HepG2 (cell line): Measurements from ENCODE around the gene RGS10. TPM values are rescaled to one million over a fixed set of nuclear protein-coding genes. Genes with fewer than 3 reads are reported as not detected.

Experiments used
- ATAC-seq: fragments of 200-7000 bp; cut with Tn5 transposase; 3 replicates; pipeline ENCODE4 v1.9.1; 2020; ENCODE audit warnings: mild to moderate bottlenecking, moderate library complexity
- BruUV-seq: library from RNA; stranded (reverse); fragments of 400-500 nt; replicated peaks from 2 replicates; lab custom pipeline; 2021; lab: Mats Ljungman, UMichigan
- CTCF ChIA-PET: fragments of 300-600 bp; formaldehyde crosslinking; extraction: SDS; loops from one replicate; lab custom pipeline; 2021; ENCODE audit warnings: low total read pairs, inconsistent platforms, low intra/inter-chr PET ratio; lab: Yijun Ruan, JAX
- POLR2A ChIA-PET: fragments of 350-600 bp; sonication (Branson Sonifier 250); formaldehyde crosslinking; loops from one replicate; lab custom pipeline; 2020; ENCODE audit warnings: antibody characterized with exemption, inconsistent platforms; lab: Yijun Ruan, JAX
- DNase-seq: peaks from one replicate; pipeline ENCODE4 v3.0.0-alpha.2; 2015; ENCODE audit warnings: low spot score
- FAIRE-seq: peaks from 3 replicates; lab custom pipeline; 2011; peaks lifted over from hg19 to GRCh38; lab: Jason Lieb, UNC
- H2AFZ ChIP-seq: one replicate; pipeline ENCODE4 v1.6.1; 2011; ENCODE audit warnings: low read length, inconsistent platforms
- H3K27ac ChIP-seq: fragments of 300-600 bp; 3 replicates; pipeline ENCODE4 v1.8.0; 2011; ENCODE audit warnings: mixed run types, mild to moderate bottlenecking, mixed read lengths, low read length, inconsistent platforms; ENCODE audit not compliant: insufficient read depth; ENCODE audit errors: extremely low read length
- H3K27me3 ChIP-seq, 2 experiments: fragments of 200-600 bp in 1 of 2; 2 replicates in 1 of 2; 3 replicates in 1 of 2; pipeline versions ENCODE4 v1.6.0 to v1.8.0; 2011; ENCODE audit warnings: low read length in 2 of 2, mild to moderate bottlenecking in 2 of 2, moderate library complexity in 2 of 2, inconsistent platforms in 1 of 2; ENCODE audit not compliant: insufficient read depth in 2 of 2, control insufficient read depth in 1 of 2
- H3K36me3 ChIP-seq, 2 experiments: fragments of 200-600 bp in 1 of 2; replicated peaks in 1 of 2; 2 replicates in 1 of 2; 3 replicates in 1 of 2; pipeline versions ENCODE4 v1.5.1 to v1.8.0; 2011; ENCODE audit warnings: low read length in 2 of 2, inconsistent platforms in 1 of 2; ENCODE audit not compliant: insufficient read depth in 2 of 2, control insufficient read depth in 1 of 2
- H3K4me1 ChIP-seq: 2 replicates; pipeline ENCODE4 v1.5.1; 2012; ENCODE audit warnings: low read length, inconsistent platforms; ENCODE audit not compliant: insufficient read depth
- H3K4me2 ChIP-seq: 2 replicates; pipeline ENCODE4 v1.6.0; 2011; ENCODE audit warnings: low read depth, low read length, inconsistent platforms
- H3K4me3 ChIP-seq, 3 experiments: fragments of 200-600 bp in 1 of 3; sonication (generic), shearing (Covaris generic) in 1 of 3; replicated peaks in 1 of 3; 2 replicates each; pipeline ENCODE4 v1.5.1; 2011 to 2016; ENCODE audit warnings: low read length in 3 of 3, inconsistent platforms in 2 of 3, low read depth in 2 of 3, mild to moderate bottlenecking in 2 of 3, control low read depth in 1 of 3, mixed read lengths in 1 of 3; ENCODE audit not compliant: insufficient read depth in 1 of 3
- H3K79me2 ChIP-seq: one replicate; pipeline ENCODE4 v1.6.1; 2011; ENCODE audit warnings: low read length, inconsistent platforms; ENCODE audit not compliant: insufficient read depth
- H3K9ac ChIP-seq: 2 replicates; pipeline ENCODE4 v1.6.0; 2011; ENCODE audit warnings: mild to moderate bottlenecking, low read depth, low read length, inconsistent platforms; ENCODE audit not compliant: insufficient read depth
- H3K9me3 ChIP-seq: 2 replicates; pipeline ENCODE4 v1.5.1; 2012; ENCODE audit warnings: mild to moderate bottlenecking, low read length
- H4K20me1 ChIP-seq: 2 replicates; pipeline ENCODE4 v1.6.0; 2011; ENCODE audit warnings: inconsistent platforms, mild to moderate bottlenecking, low read length, moderate library complexity; ENCODE audit not compliant: insufficient read depth
- ARID2 ChIP-seq: sonication (generic); formaldehyde crosslinking; IDR thresholded peaks from 2 replicates; pipeline ENCODE4 v1.8.1; 2022; ENCODE audit warnings: mild to moderate bottlenecking, missing genetic modification reagents, borderline replicate concordance
- PITX1 ChIP-seq: sonication (generic); formaldehyde crosslinking; IDR thresholded peaks from 2 replicates; pipeline ENCODE4 v1.5.1; 2020; ENCODE audit warnings: mild to moderate bottlenecking, missing genetic modification reagents
- RFX3 ChIP-seq: IDR thresholded peaks from 2 replicates; pipeline ENCODE4 v1.6.1; 2016; ENCODE audit warnings: missing biosample characterization, missing genetic modification reagents
- ZKSCAN1 ChIP-seq: fragments of 150-350 bp; IDR thresholded peaks from 2 replicates; pipeline ENCODE4 v1.6.1; 2014; ENCODE audit warnings: low read length
- ZNF138 ChIP-seq: sonication (generic); formaldehyde crosslinking; IDR thresholded peaks from 2 replicates; pipeline ENCODE4 v1.5.0; 2020; ENCODE audit warnings: mild to moderate bottlenecking, low read depth, missing genetic modification reagents
- ZNF496 ChIP-seq: sonication (generic); formaldehyde crosslinking; IDR thresholded peaks from 2 replicates; pipeline ENCODE4 v1.8.1; 2023; ENCODE audit warnings: mild to moderate bottlenecking, moderate library complexity, missing genetic modification reagents; ENCODE audit not compliant: insufficient replicate concordance
- ZNF546 ChIP-seq: sonication (generic); formaldehyde crosslinking; conservative IDR thresholded peaks from 2 replicates; pipeline ENCODE4 v1.8.1; 2023; ENCODE audit warnings: mild to moderate bottlenecking, missing genetic modification reagents
- ZNF619 ChIP-seq: sonication (generic); formaldehyde crosslinking; IDR thresholded peaks from 2 replicates; pipeline ENCODE4 v1.4.0; 2020; ENCODE audit warnings: mild to moderate bottlenecking, missing genetic modification reagents
- ZNF737 ChIP-seq: sonication (generic); formaldehyde crosslinking; IDR thresholded peaks from 2 replicates; pipeline ENCODE4 v1.5.0; 2020; ENCODE audit warnings: missing genetic modification reagents, mild to moderate bottlenecking, borderline replicate concordance
- ZNF766 ChIP-seq: sonication (generic); formaldehyde crosslinking; IDR thresholded peaks from 2 replicates; pipeline ENCODE4 v1.5.0; 2020; ENCODE audit warnings: missing genetic modification reagents, borderline replicate concordance
- ZSCAN25 ChIP-seq: sonication (generic); formaldehyde crosslinking; IDR thresholded peaks from 2 replicates; pipeline ENCODE4 v1.8.0; 2022; ENCODE audit warnings: mild to moderate bottlenecking, missing genetic modification reagents
- WGBS: methylation state at CpG from one replicate; pipeline ENCODE4 v1.1.6; 2017; ENCODE audit warnings: low lambda C conversion rate; 5-methylcytosine and 5-hydroxymethylcytosine counted together
- in situ Hi-C: cut with HindIII; loops from 2 replicates; pipeline ENCODE4 v1.10.0; 2017; ENCODE audit warnings: low pct_unique_long_range_greater_than_20kb; ENCODE audit not compliant: extremely low pct_ligation_motif_present
- intact Hi-C: fragments of 100-400 bp; cut with micrococcal nuclease; formaldehyde crosslinking; loops from one replicate; pipeline ENCODE4 v1.10.0; 2022; ENCODE audit not compliant: unreplicated experiment
- polyA plus RNA-seq, 8 experiments: library from polyadenylated mRNA; depleted of rRNA in 3 of 8; stranded (reverse) in 7 of 8; unstranded in 1 of 8; fragments of >200 nt; fragmentation: Illumina TruSeq in 4 of 8; extraction: Trizol in 4 of 8; gene quantifications; 2 replicates each; pipeline versions ENCODE4 v1.2.1 to v1.2.3, GENCODE V29; 2011 to 2016; ENCODE audit warnings: low read depth in 4 of 8, missing spikeins in 1 of 8, mixed read lengths in 1 of 8; ENCODE audit not compliant: insufficient read depth in 1 of 8
- total RNA-seq, 5 experiments: library from RNA; depleted of rRNA; stranded (reverse); fragments of >200 nt; fragmentation: Illumina TruSeq; extraction: Trizol; gene quantifications; 2 replicates each; pipeline ENCODE4 v1.2.3, GENCODE V29; 2016; ENCODE audit warnings: low read depth in 1 of 5
- TF ChIP-seq, protein P1 (sequence below): sonication (generic); formaldehyde crosslinking; IDR thresholded peaks from 2 replicates; pipeline ENCODE4 v1.4.0; 2020; ENCODE audit warnings: missing genetic modification reagents
- TF ChIP-seq, protein P2 (sequence below): sonication (generic); formaldehyde crosslinking; IDR thresholded peaks from 2 replicates; pipeline ENCODE4 v1.4.0; 2020; ENCODE audit warnings: missing genetic modification reagents
- TF ChIP-seq, protein P3 (sequence below): sonication (generic); formaldehyde crosslinking; IDR thresholded peaks from 2 replicates; pipeline ENCODE4 v1.8.0; 2023; ENCODE audit warnings: mild to moderate bottlenecking, missing genetic modification reagents

Gene RGS10
- total and polyA plus RNA-seq, 2 of the 13 experiments (the other 11 are each of a cell fraction or from before 2014, with no cell fraction given): 1.7 to 5.1 TPM

DNA sequence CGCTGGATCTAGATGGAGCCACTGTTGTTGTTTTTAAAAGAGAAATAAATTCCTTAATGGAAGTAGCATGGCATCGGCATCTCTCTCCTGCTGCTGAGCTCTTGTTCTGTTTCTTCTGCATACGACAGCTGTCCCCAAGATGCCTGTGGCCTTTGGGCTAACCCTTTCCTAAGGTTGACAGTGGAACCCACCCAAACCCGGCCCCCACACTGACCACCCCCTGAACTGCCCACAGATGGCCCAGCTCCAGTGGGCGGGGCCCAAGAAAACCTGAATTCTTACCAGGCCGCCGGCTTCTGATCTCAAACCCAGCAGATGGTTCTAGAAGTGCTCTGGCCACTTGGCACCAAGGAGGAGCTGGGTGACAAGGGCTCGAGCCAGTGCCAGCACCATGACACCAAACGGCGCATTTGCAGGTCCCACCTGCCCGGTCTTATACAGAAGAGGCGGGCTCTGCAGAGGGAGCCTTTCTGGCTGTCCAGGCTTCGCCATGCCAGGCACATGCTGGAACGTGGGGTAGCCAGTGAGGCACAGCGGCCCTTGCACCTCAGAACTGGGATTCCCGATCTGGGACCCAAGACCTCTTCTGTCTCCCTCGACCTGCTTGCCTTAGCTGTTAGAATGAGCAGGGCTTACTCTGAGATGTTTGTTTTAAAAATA, 82.7 kb downstream of the RGS10 start:
- FAIRE-seq (no peak), ATAC-seq (no peak), DNase-seq (no peak)
- Histone ChIP-seq H4K20me1 (no peaks in the 10 kb centered on the region), H3K27me3 (no peaks in the 10 kb centered on the region; a peak in 1 of 5 replicates), H2AFZ (no peak overlapping the region), H3K4me3 (no peak overlapping the region), H3K4me1 (peaks cover 12% of the 10 kb centered on the region), H3K9ac (no peak overlapping the region), H3K27ac (no peak overlapping the region), H3K4me2 (no peak overlapping the region), H3K79me2 (no peaks in the 10 kb centered on the region), H3K9me3 (no peaks in the 10 kb centered on the region), H3K36me3 (no peaks in the 10 kb centered on the region)
- ChIA-PET POLR2A (no interaction called here), CTCF (no interaction called here)
- BruUV-seq: no TSS peak
- intact Hi-C loops: no loop called here
- TF ChIP-seq RFX3: no peak
- no peak for TF ChIP-seq ZNF138 (CRISPR knock-in tag)
- no peak for TF ChIP-seq ZNF496
- TF ChIP-seq, protein P1, sequence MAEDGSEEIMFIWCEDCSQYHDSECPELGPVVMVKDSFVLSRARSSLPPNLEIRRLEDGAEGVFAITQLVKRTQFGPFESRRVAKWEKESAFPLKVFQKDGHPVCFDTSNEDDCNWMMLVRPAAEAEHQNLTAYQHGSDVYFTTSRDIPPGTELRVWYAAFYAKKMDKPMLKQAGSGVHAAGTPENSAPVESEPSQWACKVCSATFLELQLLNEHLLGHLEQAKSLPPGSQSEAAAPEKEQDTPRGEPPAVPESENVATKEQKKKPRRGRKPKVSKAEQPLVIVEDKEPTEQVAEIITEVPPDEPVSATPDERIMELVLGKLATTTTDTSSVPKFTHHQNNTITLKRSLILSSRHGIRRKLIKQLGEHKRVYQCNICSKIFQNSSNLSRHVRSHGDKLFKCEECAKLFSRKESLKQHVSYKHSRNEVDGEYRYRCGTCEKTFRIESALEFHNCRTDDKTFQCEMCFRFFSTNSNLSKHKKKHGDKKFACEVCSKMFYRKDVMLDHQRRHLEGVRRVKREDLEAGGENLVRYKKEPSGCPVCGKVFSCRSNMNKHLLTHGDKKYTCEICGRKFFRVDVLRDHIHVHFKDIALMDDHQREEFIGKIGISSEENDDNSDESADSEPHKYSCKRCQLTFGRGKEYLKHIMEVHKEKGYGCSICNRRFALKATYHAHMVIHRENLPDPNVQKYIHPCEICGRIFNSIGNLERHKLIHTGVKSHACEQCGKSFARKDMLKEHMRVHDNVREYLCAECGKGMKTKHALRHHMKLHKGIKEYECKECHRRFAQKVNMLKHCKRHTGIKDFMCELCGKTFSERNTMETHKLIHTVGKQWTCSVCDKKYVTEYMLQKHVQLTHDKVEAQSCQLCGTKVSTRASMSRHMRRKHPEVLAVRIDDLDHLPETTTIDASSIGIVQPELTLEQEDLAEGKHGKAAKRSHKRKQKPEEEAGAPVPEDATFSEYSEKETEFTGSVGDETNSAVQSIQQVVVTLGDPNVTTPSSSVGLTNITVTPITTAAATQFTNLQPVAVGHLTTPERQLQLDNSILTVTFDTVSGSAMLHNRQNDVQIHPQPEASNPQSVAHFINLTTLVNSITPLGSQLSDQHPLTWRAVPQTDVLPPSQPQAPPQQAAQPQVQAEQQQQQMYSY (CRISPR knock-in tag): no peak
- no peak for TF ChIP-seq ZNF737
- TF ChIP-seq ZKSCAN1: no peak
- no peak for TF ChIP-seq ZNF766 (CRISPR knock-in tag)
- TF ChIP-seq ZSCAN25 (CRISPR knock-in tag): no peak
- no peak for TF ChIP-seq ZNF619 (CRISPR knock-in tag)
- TF ChIP-seq, protein P2, sequence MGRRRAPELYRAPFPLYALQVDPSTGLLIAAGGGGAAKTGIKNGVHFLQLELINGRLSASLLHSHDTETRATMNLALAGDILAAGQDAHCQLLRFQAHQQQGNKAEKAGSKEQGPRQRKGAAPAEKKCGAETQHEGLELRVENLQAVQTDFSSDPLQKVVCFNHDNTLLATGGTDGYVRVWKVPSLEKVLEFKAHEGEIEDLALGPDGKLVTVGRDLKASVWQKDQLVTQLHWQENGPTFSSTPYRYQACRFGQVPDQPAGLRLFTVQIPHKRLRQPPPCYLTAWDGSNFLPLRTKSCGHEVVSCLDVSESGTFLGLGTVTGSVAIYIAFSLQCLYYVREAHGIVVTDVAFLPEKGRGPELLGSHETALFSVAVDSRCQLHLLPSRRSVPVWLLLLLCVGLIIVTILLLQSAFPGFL (CRISPR knock-in tag): no peak
- TF ChIP-seq, protein P3, sequence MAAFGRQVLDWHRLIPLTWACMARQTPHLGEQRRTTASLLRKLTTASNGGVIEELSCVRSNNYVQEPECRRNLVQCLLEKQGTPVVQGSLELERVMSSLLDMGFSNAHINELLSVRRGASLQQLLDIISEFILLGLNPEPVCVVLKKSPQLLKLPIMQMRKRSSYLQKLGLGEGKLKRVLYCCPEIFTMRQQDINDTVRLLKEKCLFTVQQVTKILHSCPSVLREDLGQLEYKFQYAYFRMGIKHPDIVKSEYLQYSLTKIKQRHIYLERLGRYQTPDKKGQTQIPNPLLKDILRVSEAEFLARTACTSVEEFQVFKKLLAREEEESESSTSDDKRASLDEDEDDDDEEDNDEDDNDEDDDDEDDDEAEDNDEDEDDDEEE (CRISPR knock-in tag): no peak
- TF ChIP-seq PITX1 (CRISPR knock-in tag): no peak
- TF ChIP-seq ARID2: no peak
- TF ChIP-seq ZNF546 (CRISPR knock-in tag): no peak
- WGBS: 74% methylated on average over 11 of the region's 17 CpGs
- in situ Hi-C loops: no loop called here
